K562 (cell line): ENCODE results near the gene HPCA. TPM values are rescaled to one million over a fixed set of nuclear protein-coding genes. Genes with fewer than 3 reads are reported as not detected.

Source experiments
- CAMTA2 ChIP-seq: fragments of 250-450 bp; sonication (Bioruptor Pico); conservative IDR thresholded peaks from 2 replicates; pipeline ENCODE4 v1.5.1; 2022
- CEBPG ChIP-seq, 3 experiments: fragments of 200-800 bp in 1 of 3; sonication (Bioruptor generic) in 1 of 3; sonication (generic) in 1 of 3; formaldehyde crosslinking in 1 of 3; IDR thresholded peaks in 2 of 3; conservative IDR thresholded peaks in 1 of 3; 2 replicates each; pipeline versions ENCODE4 v1.6.1 to v1.8.0; 2016 to 2022; ENCODE audit warnings: missing compliant biosample characterization in 2 of 3, missing genetic modification characterization in 2 of 3, mild to moderate bottlenecking in 1 of 3, missing genetic modification reagents in 1 of 3
- MXI1 ChIP-seq: IDR thresholded peaks from 2 replicates; pipeline ENCODE4 v1.6.1; 2011; ENCODE audit warnings: low read depth, mild to moderate bottlenecking, improper control_type of control experiment, low read length
- PTRF ChIP-seq: fragments of 450-650 bp; IDR thresholded peaks from 2 replicates; pipeline ENCODE4 v1.6.1; 2016; ENCODE audit warnings: mild to moderate bottlenecking, missing genetic modification characterization, missing compliant biosample characterization
- RCOR1 ChIP-seq, 2 experiments: IDR thresholded peaks; 2 replicates each; pipeline ENCODE4 v1.6.1; 2012; ENCODE audit warnings: low read depth in 2 of 2, low read length in 2 of 2, borderline replicate concordance in 1 of 2, improper control_type of control experiment in 1 of 2
- SMAD2 ChIP-seq: fragments of 150-350 bp; IDR thresholded peaks from 2 replicates; pipeline ENCODE4 v1.6.1; 2014; ENCODE audit warnings: low read depth, mild to moderate bottlenecking, low read length
- SRF ChIP-seq, 2 experiments: fragments of 250-450, 450-650 bp in 1 of 2; sonication (Bioruptor Pico) in 1 of 2; sonication (generic) in 1 of 2; formaldehyde crosslinking; IDR thresholded peaks; 2 replicates each; pipeline versions ENCODE4 v1.5.0 to v1.5.1; 2020 to 2022; ENCODE audit warnings: mild to moderate bottlenecking in 1 of 2, missing genetic modification reagents in 1 of 2
- SRSF1 ChIP-seq: fragments of 200-400 bp; formaldehyde crosslinking; IDR thresholded peaks from 2 replicates; pipeline ENCODE4 v1.6.1; 2017; ENCODE audit warnings: mild to moderate bottlenecking, low read depth, low read length, moderate library complexity
- TBP ChIP-seq: optimal IDR thresholded peaks from 2 replicates; pipeline ENCODE3; 2011; ENCODE audit warnings: low read depth, low read length, improper control_type of control experiment
- TCF7L2 ChIP-seq: fragments of 150-350 bp; IDR thresholded peaks from 2 replicates; pipeline ENCODE4 v1.6.1; 2016; ENCODE audit warnings: low read depth, mild to moderate bottlenecking, low read length, moderate library complexity
- THAP7 ChIP-seq: fragments of 250-450 bp; sonication (Bioruptor Pico); IDR thresholded peaks from 2 replicates; pipeline ENCODE4 v1.5.0; 2021
- UBTF ChIP-seq, 2 experiments: IDR thresholded peaks; 2 replicates each; pipeline ENCODE4 v1.6.1; 2012; ENCODE audit warnings: improper control_type of control experiment in 2 of 2, low read depth in 2 of 2, low read length in 2 of 2, borderline replicate concordance in 1 of 2
- XRCC3 ChIP-seq: fragments of 450-650 bp; IDR thresholded peaks from 2 replicates; pipeline ENCODE4 v1.6.1; 2017; ENCODE audit warnings: mild to moderate bottlenecking, moderate library complexity
- ZNF280B ChIP-seq: fragments of 250-450 bp; sonication (Bioruptor Pico); IDR thresholded peaks from 2 replicates; pipeline ENCODE4 v1.5.1; 2021; ENCODE audit warnings: mild to moderate bottlenecking
- ZNF444 ChIP-seq: fragments of 250-450 bp; sonication (Bioruptor Pico); IDR thresholded peaks from 2 replicates; pipeline ENCODE4 v1.4.0; 2020; ENCODE audit warnings: mild to moderate bottlenecking, moderate library complexity
- ZNF644 ChIP-seq: fragments of 200-800 bp; sonication (Bioruptor generic); IDR thresholded peaks from 2 replicates; pipeline ENCODE4 v1.6.1; 2016; ENCODE audit warnings: low read depth, missing genetic modification characterization, missing compliant biosample characterization
- polyA plus RNA-seq, 8 experiments: library from polyadenylated mRNA; depleted of rRNA in 4 of 8; stranded (reverse) in 5 of 8; unstranded in 3 of 8; fragments of >200 nt; fragmentation: Nextera tagmentation in 2 of 8; fragmentation: Illumina TruSeq in 1 of 8; extraction: Ambion mirVana in 2 of 8; extraction: Trizol in 1 of 8; gene quantifications; 2 replicates each; pipeline versions ENCODE4 v1.2.1 to v1.2.3, GENCODE V29; 2011 to 2014; ENCODE audit warnings: inconsistent platforms in 1 of 8, missing spikeins in 1 of 8
- total RNA-seq, 7 experiments: library from RNA; depleted of rRNA in 6 of 7; stranded (reverse); fragments of >200 nt in 6 of 7; fragmentation: Illumina TruSeq in 2 of 7; extraction: Trizol in 2 of 7; gene quantifications; 2 replicates each; pipeline versions ENCODE4 v1.2.1 to v1.2.3, GENCODE V29; 2011 to 2021; ENCODE audit warnings: low replicate concordance in 1 of 7

The HPCA gene
- total and polyA plus RNA-seq, 9 of the 15 experiments (the other 6 are each of a cell fraction or from before 2014, with no cell fraction given) = not detected

DNA sequence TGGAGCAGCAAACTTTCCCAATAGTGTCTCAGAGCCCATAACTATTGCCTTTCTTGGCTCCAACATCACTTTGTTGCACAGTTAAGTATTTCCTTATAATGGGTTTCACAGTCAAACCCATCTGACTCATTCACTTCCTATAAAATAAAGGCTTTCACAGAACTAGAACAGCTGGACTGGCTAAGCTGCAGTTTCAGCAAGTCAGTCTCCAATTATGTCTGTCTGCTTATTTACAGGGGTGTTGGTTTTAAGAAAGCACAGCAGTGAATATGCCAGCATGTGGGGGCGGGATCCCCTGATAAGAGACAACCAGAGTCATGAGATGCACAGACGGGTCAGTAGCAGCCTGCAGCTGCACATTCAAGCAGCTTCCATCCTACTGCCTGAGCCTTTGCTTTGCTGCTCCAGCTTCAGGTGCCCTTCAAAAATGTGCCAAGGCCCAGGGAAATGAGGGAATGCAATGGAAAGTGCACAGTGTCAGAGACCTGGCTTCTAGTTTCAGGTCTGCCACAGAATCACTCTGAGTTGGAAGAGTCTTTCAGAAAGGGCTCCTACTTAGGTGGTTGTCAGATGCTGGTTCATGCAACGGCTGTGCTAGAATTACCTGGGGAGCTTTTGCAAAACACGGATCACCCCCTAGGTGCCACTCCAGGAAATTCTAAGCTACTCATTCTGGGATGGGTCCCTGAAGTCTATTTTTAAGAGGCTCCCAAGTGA is 53.5 kb downstream of the HPCA start (continued):
- TF ChIP-seq CEBPG (CRISPR knock-in tag; IDR thresholded peaks at IDR 0.05) (no peak), CEBPG (tag; conservative IDR thresholded peaks at IDR 0.05 in 1 of 2, IDR thresholded peaks at IDR 0.05 in 1 of 2) (no peak), THAP7 (CRISPR knock-in tag) (no peak), PTRF (tag) (no peak), SMAD2 (no peak), ZNF644 (tag) (0 out of 2 replicates have a peak, but pooled peaks have one; percentile 41), XRCC3 (no peak), ZNF444 (CRISPR knock-in tag) (no peak), TCF7L2 (no peak), MXI1 (no peak), CAMTA2 (CRISPR knock-in tag) (no peak), SRF (CRISPR knock-in tag; IDR thresholded peaks at IDR 0.05) (no peak), SRSF1 (no peak), RCOR1 (IDR thresholded peaks at IDR 0.05; ENCODE audit: borderline replicate concordance in 1 of 2, low read depth in 2 of 2, low read length in 2 of 2) (peak in 1 of 2 experiments; percentile 96; a peak in 3 of 4 replicates), TBP (no peak), UBTF (IDR thresholded peaks at IDR 0.05; ENCODE audit: borderline replicate concordance in 1 of 2, low read depth in 2 of 2, low read length in 2 of 2) (no peak), ZNF280B (CRISPR knock-in tag) (no peak)
